GM12892 (cell line): ENCODE results near the gene PLCL1.

ENCODE experiments used
- POLR2A ChIP-seq: IDR thresholded peaks from 2 replicates; pipeline ENCODE4 v1.6.1; 2011; ENCODE audit warnings: low read depth, low read length, control low read depth
- POLR2AphosphoS5 ChIP-seq: IDR thresholded peaks from 2 replicates; pipeline ENCODE4 v1.6.1; 2011; ENCODE audit warnings: low read depth, low read length, control low read depth

DNA sequence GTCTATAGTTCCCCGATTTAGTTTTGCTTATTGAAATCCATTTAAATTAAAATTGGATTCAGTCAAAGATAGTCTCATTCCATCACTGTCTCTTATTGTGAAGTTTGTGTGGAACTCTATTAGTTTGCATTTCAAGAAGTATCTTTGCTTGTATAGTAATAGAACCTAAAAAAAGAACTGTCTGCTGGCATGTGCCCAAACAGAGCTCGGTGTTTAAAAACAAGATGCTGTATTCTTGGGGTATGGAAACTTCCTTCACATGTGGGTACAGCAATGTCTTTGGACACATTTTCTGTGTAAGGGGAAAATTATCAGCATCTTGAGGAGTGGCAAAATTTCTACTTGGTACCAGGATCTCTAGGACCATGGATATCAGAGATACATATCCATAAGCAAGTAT, 292.6 kb downstream of the PLCL1 start:
- TF ChIP-seq POLR2AphosphoS5, result no peak
- no peak for TF ChIP-seq POLR2A
